ENCODE results near the gene SUN3. TPM values are rescaled to one million over a fixed set of nuclear protein-coding genes. Genes with fewer than 3 reads are reported as not detected.

SUN3 gene
- total and polyA plus RNA-seq, 2 of the 4 experiments (the other 2 are of a cell fraction), result not detected

DNA sequence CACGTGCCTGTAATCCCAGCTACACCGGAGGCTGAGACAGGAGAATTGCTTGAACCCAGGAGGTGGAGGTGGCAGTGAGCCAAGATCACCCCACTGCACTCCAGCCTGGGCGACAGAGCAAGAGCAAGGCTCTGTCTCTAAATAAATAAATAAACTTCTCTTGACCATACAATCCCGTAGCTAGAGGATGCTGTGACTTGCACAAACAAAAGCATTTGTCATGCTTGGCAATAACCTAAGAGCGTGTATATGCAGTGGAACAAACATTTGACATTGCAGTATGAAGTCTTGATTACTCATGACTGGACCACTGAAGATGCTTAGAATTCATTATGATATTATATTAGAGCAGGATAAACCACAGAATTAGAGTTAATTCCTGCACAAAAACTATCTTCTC is 5.0 kb upstream of the SUN3 start:
- CTCF ChIA-PET, result interaction anchor here (0.6 kb wide), 1 partner anchor 22 kb away, joined by 4 read pairs; no protein-coding TSS in a partner anchor
- no peak for DNase-seq
- in situ Hi-C loops (cut with MboI; ENCODE audit: low sequenced_read_pairs), result no loop called here

More for the DNA sequence above, 5.0 kb upstream of the SUN3 start:
- POLR2A ChIA-PET (ENCODE audit: unreplicated experiment), result no interaction called here
- Histone ChIP-seq H4K91ac (ENCODE audit: insufficient read depth, low read depth, low read length) (no peak overlapping the region), H2AK5ac (ENCODE audit: low read depth, low read length) (no peak overlapping the region), H4K20me1 (ENCODE audit: insufficient read depth, low read length) (no peaks in the 10 kb centered on the region), H3K56ac (ENCODE audit: extremely low read depth, insufficient read depth, low read length) (no peak overlapping the region), H3K27me3 (ENCODE audit: control insufficient read depth, insufficient read depth, low read length) (peaks cover 23% of the 10 kb centered on the region), H2AK9ac (replicated peaks; ENCODE audit: low read depth, low read length, poor library complexity) (no peak overlapping the region), H2BK15ac (ENCODE audit: low read depth, low read length) (no peak overlapping the region), H3K4me2 (ENCODE audit: low read depth, low read length) (no peak overlapping the region), H3K14ac (replicated peaks; ENCODE audit: low read depth, low read length) (no peak overlapping the region), H2AFZ (replicated peaks; ENCODE audit: low read length, poor library complexity) (no peak overlapping the region), H3K9me1 (ENCODE audit: insufficient read depth, low read length) (no peaks in the 10 kb centered on the region), H3K4me3 (ENCODE audit: insufficient read depth, low read depth, low read length) (no peak overlapping the region), H3K9ac (ENCODE audit: low read depth, low read length) (no peak overlapping the region), H3K4ac (ENCODE audit: low read depth, low read length) (no peak overlapping the region), H4K8ac (ENCODE audit: low read depth in 2 of 2, low read length in 2 of 2) (no peak overlapping the region), H2BK20ac (ENCODE audit: low read depth, low read length) (no peak overlapping the region), H3K9me3 (ENCODE audit: control insufficient read depth, insufficient read depth, low read length) (no peaks in the 10 kb centered on the region), H3K4me1 (ENCODE audit: control insufficient read depth, insufficient read depth, low read length) (no peaks in the 10 kb centered on the region), H2BK120ac (ENCODE audit: low read depth, low read length) (no peak overlapping the region), H3K79me1 (ENCODE audit: low read depth in 1 of 2, low read length in 2 of 2) (no peaks in the 10 kb centered on the region), H3K27ac (ENCODE audit: insufficient read depth, low read length) (no peak overlapping the region), H4K5ac (ENCODE audit: low read depth, low read length) (no peak overlapping the region), H3K36me3 (ENCODE audit: control insufficient read depth, insufficient read depth, low read length) (no peaks in the 10 kb centered on the region), H3K23ac (ENCODE audit: low read depth, low read length) (no peak overlapping the region), H2BK5ac (ENCODE audit: low read depth, low read length, poor library complexity, severe bottlenecking) (no peak overlapping the region), H3K18ac (ENCODE audit: low read depth, low read length) (no peak overlapping the region)
- TF ChIP-seq RFX5 (IDR thresholded peaks at IDR 0.05; ENCODE audit: low read depth, low read length) (no peak), MXI1 (IDR thresholded peaks at IDR 0.05; ENCODE audit: borderline replicate concordance, low read depth, low read length) (no peak), MAZ (IDR thresholded peaks at IDR 0.05; ENCODE audit: borderline replicate concordance, low read depth, low read length) (no peak), NFE2L2 (IDR thresholded peaks at IDR 0.05; ENCODE audit: low read depth, low read length) (no peak), POLR2A (IDR thresholded peaks at IDR 0.05; ENCODE audit: low read depth, low read length) (no peak), CEBPB (IDR thresholded peaks at IDR 0.05; ENCODE audit: low read depth, low read length) (no peak), SMC3 (IDR thresholded peaks at IDR 0.05; ENCODE audit: low read depth, low read length) (no peak), RCOR1 (IDR thresholded peaks at IDR 0.05; ENCODE audit: insufficient replicate concordance, low read length) (no peak), FOS (IDR thresholded peaks at IDR 0.05; ENCODE audit: low read depth, low read length) (no peak), MAFK (IDR thresholded peaks at IDR 0.05; ENCODE audit: low read depth, low read length) (no peak)
- TF ChIP-seq, protein P1, sequence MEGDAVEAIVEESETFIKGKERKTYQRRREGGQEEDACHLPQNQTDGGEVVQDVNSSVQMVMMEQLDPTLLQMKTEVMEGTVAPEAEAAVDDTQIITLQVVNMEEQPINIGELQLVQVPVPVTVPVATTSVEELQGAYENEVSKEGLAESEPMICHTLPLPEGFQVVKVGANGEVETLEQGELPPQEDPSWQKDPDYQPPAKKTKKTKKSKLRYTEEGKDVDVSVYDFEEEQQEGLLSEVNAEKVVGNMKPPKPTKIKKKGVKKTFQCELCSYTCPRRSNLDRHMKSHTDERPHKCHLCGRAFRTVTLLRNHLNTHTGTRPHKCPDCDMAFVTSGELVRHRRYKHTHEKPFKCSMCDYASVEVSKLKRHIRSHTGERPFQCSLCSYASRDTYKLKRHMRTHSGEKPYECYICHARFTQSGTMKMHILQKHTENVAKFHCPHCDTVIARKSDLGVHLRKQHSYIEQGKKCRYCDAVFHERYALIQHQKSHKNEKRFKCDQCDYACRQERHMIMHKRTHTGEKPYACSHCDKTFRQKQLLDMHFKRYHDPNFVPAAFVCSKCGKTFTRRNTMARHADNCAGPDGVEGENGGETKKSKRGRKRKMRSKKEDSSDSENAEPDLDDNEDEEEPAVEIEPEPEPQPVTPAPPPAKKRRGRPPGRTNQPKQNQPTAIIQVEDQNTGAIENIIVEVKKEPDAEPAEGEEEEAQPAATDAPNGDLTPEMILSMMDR (conservative IDR thresholded peaks at IDR 0.05; ENCODE audit: low read depth, low read length), result no peak
- TF ChIP-seq, protein P2, sequence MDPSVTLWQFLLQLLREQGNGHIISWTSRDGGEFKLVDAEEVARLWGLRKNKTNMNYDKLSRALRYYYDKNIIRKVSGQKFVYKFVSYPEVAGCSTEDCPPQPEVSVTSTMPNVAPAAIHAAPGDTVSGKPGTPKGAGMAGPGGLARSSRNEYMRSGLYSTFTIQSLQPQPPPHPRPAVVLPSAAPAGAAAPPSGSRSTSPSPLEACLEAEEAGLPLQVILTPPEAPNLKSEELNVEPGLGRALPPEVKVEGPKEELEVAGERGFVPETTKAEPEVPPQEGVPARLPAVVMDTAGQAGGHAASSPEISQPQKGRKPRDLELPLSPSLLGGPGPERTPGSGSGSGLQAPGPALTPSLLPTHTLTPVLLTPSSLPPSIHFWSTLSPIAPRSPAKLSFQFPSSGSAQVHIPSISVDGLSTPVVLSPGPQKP (IDR thresholded peaks at IDR 0.05; ENCODE audit: borderline replicate concordance, low read depth, low read length), result no peak
- TF ChIP-seq, protein P3, sequence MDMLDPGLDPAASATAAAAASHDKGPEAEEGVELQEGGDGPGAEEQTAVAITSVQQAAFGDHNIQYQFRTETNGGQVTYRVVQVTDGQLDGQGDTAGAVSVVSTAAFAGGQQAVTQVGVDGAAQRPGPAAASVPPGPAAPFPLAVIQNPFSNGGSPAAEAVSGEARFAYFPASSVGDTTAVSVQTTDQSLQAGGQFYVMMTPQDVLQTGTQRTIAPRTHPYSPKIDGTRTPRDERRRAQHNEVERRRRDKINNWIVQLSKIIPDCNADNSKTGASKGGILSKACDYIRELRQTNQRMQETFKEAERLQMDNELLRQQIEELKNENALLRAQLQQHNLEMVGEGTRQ (IDR thresholded peaks at IDR 0.05; ENCODE audit: low read depth, low read length), result no peak
- WGBS, 2 experiments (ENCODE audit: extremely low coverage in 2 of 2, insufficient read length in 1 of 2), result no CpG with 5 or more reads among the region's 5 CpGs
- intact Hi-C loops (cut with micrococcal nuclease), result loop anchor here (2.0 kb wide), 1 partner anchor 55 kb away; the partner anchor contains the start of gene UPP1
- dilution Hi-C loops (cut with HindIII; ENCODE audit: low sequenced_read_pairs, unreplicated experiment), result no loop called here
- BruUV-seq (replicated peaks), result no TSS peak
- ATAC-seq (ENCODE audit: low read depth), result no peak
